K562 (cell line): ENCODE measurements around the gene UBE2L6. TPM values are rescaled to one million over a fixed set of nuclear protein-coding genes. Genes with fewer than 3 reads are reported as not detected.
A peak's percentile ranks its signal among the peaks of the same experiment; 100 is the strongest.

Experiments used
- ATAC-seq: fragments of 200-7000 bp; cut with Tn5 transposase; 3 replicates; pipeline ENCODE4 v1.9.1; 2020; ENCODE audit warnings: moderate library complexity
- BruUV-seq: library from RNA; stranded (reverse); fragments of 400-500 nt; replicated peaks from 2 replicates; lab custom pipeline; 2021; lab: Mats Ljungman, UMichigan
- CTCF ChIA-PET: fragments of 300-600 bp; formaldehyde crosslinking; extraction: SDS; loops from one replicate; lab custom pipeline; 2021; ENCODE audit warnings: low intra/inter-chr PET ratio; lab: Yijun Ruan, JAX
- POLR2A ChIA-PET: fragments of 300-600, 350-650 bp; sonication (Branson Sonifier 250); formaldehyde crosslinking; extraction: SDS; loops from one replicate; lab custom pipeline; 2021; ENCODE audit warnings: antibody characterized with exemption, inconsistent platforms; lab: Yijun Ruan, JAX
- DNase-seq, 4 experiments: peaks; one replicate each; pipeline versions ENCODE4 v3.0.0 to v3.0.0-alpha.2; 2011 to 2018; ENCODE audit warnings: low spot score in 3 of 4, mixed read lengths in 3 of 4; ENCODE audit errors: extremely low read depth in 1 of 4
- FAIRE-seq: peaks from 2 replicates; lab custom pipeline; 2011; peaks lifted over from hg19 to GRCh38; lab: Jason Lieb, UNC
- H2AFZ ChIP-seq: 2 replicates; pipeline ENCODE4 v1.6.0; 2011; ENCODE audit warnings: low read depth, low read length, control low read depth, inconsistent platforms
- H3K27ac ChIP-seq: fragments of 200-600 bp; 3 replicates; pipeline ENCODE4 v1.8.0; 2011; ENCODE audit warnings: low read depth, mild to moderate bottlenecking, control low read depth, inconsistent platforms, low read length, moderate library complexity, mixed read lengths; ENCODE audit errors: extremely low read depth
- H3K27me3 ChIP-seq, 2 experiments: fragments of 300-600 bp in 1 of 2; 2 replicates in 1 of 2; 3 replicates in 1 of 2; pipeline versions ENCODE4 v1.6.0 to v1.8.0; 2011; ENCODE audit warnings: inconsistent platforms in 2 of 2, low read length in 2 of 2, mild to moderate bottlenecking in 1 of 2, mixed read lengths in 1 of 2, moderate library complexity in 1 of 2; ENCODE audit not compliant: control insufficient read depth in 2 of 2, insufficient read depth in 2 of 2
- H3K36me3 ChIP-seq: fragments of 300-600 bp; 3 replicates; pipeline ENCODE4 v1.8.0; 2011; ENCODE audit warnings: mild to moderate bottlenecking, low read length, inconsistent platforms; ENCODE audit not compliant: control insufficient read depth, insufficient read depth
- H3K4me1 ChIP-seq, 2 experiments: fragments of 200-600 bp in 1 of 2; replicated peaks in 1 of 2; 2 replicates in 1 of 2; 3 replicates in 1 of 2; pipeline versions ENCODE4 v1.5.1 to v1.8.0; 2011; ENCODE audit warnings: inconsistent platforms in 2 of 2, low read length in 2 of 2, mild to moderate bottlenecking in 1 of 2, mixed read lengths in 1 of 2, moderate library complexity in 1 of 2; ENCODE audit not compliant: control insufficient read depth in 2 of 2, insufficient read depth in 2 of 2
- H3K4me2 ChIP-seq: 2 replicates; pipeline ENCODE4 v1.6.1; 2011; ENCODE audit warnings: low read length, control low read depth, inconsistent platforms, mixed read lengths; ENCODE audit not compliant: insufficient read depth
- H3K4me3 ChIP-seq: fragments of 200-600 bp; sonication (generic), shearing (Covaris generic); 2 replicates; pipeline ENCODE4 v1.5.1; 2016; ENCODE audit warnings: control low read depth, inconsistent platforms
- H3K79me2 ChIP-seq: fragments of 200-600 bp; 3 replicates; pipeline ENCODE4 v1.8.0; 2011; ENCODE audit warnings: low read length, inconsistent platforms; ENCODE audit not compliant: control insufficient read depth, insufficient read depth
- H3K9ac ChIP-seq, 2 experiments: 2 replicates each; pipeline versions ENCODE4 v1.6.0 to v1.6.1; 2011; ENCODE audit warnings: low read depth in 2 of 2, low read length in 2 of 2, control low read depth in 1 of 2, inconsistent platforms in 1 of 2, mild to moderate bottlenecking in 1 of 2, mixed read lengths in 1 of 2; ENCODE audit not compliant: insufficient read depth in 1 of 2
- H3K9me1 ChIP-seq: one replicate; pipeline ENCODE4 v1.6.0; 2011; ENCODE audit warnings: inconsistent platforms, mild to moderate bottlenecking, low read length, moderate library complexity; ENCODE audit not compliant: control insufficient read depth, insufficient read depth
- H3K9me3 ChIP-seq: replicated peaks from 2 replicates; pipeline ENCODE4 v1.5.1; 2011; ENCODE audit warnings: low read depth, low read length, inconsistent platforms; ENCODE audit not compliant: control insufficient read depth, insufficient read depth
- H4K20me1 ChIP-seq: replicated peaks from 2 replicates; pipeline ENCODE4 v1.6.1; 2011; ENCODE audit warnings: low read length, inconsistent platforms, mixed read lengths; ENCODE audit not compliant: control insufficient read depth, insufficient read depth
- CBFA2T2 ChIP-seq: fragments of 450-650 bp; conservative IDR thresholded peaks from 2 replicates; pipeline ENCODE4 v1.6.1; 2017; ENCODE audit warnings: mild to moderate bottlenecking
- HLTF ChIP-seq: fragments of 450-650 bp; IDR thresholded peaks from 2 replicates; pipeline ENCODE4 v1.6.1; 2016
- SMARCA4 ChIP-seq: fragments of 450-650 bp; IDR thresholded peaks from 2 replicates; pipeline ENCODE4 v1.6.1; 2016
- SMARCA5 ChIP-seq: fragments of 450-650 bp; IDR thresholded peaks from 2 replicates; pipeline ENCODE4 v1.6.1; 2016
- WGBS: fragments of 100-300 bp; shearing (Covaris generic); methylation state at CpG from one replicate; pipeline ENCODE4 v1.1.6; 2016; ENCODE audit warnings: low coverage, mixed read lengths; ENCODE audit not compliant: insufficient coverage; ENCODE audit errors: missing lambda C conversion rate; 5-methylcytosine and 5-hydroxymethylcytosine counted together
- in situ Hi-C: fragments of 300-500 bp; cut with MboI; formaldehyde crosslinking; loops from 4 replicates; pipeline ENCODE4 v1.15.0; 2018; ENCODE audit warnings: inconsistent platforms, mixed read lengths
- intact Hi-C: fragments of 100-400 bp; cut with micrococcal nuclease; formaldehyde crosslinking; loops from 2 replicates; pipeline ENCODE4 v1.14.2; 2022
- polyA plus RNA-seq, 8 experiments: library from polyadenylated mRNA; depleted of rRNA in 4 of 8; stranded (reverse) in 5 of 8; unstranded in 3 of 8; fragments of >200 nt; fragmentation: Nextera tagmentation in 2 of 8; fragmentation: Illumina TruSeq in 1 of 8; extraction: Ambion mirVana in 2 of 8; extraction: Trizol in 1 of 8; gene quantifications; 2 replicates each; pipeline versions ENCODE4 v1.2.1 to v1.2.3, GENCODE V29; 2011 to 2014; ENCODE audit warnings: inconsistent platforms in 1 of 8, missing spikeins in 1 of 8
- total RNA-seq, 7 experiments: library from RNA; depleted of rRNA in 6 of 7; stranded (reverse); fragments of >200 nt in 6 of 7; fragmentation: Illumina TruSeq in 2 of 7; extraction: Trizol in 2 of 7; gene quantifications; 2 replicates each; pipeline versions ENCODE4 v1.2.1 to v1.2.3, GENCODE V29; 2011 to 2021; ENCODE audit warnings: low replicate concordance in 1 of 7
- TF ChIP-seq, protein P1 (sequence below): sonication (generic); formaldehyde crosslinking; IDR thresholded peaks from 2 replicates; pipeline ENCODE4 v1.8.1; 2022; ENCODE audit warnings: missing genetic modification reagents
- TF ChIP-seq, protein P2 (sequence below), 3 experiments: IDR thresholded peaks in 2 of 3; conservative IDR thresholded peaks in 1 of 3; 2 replicates each; pipeline ENCODE4 v1.5.1; 2011 to 2012; ENCODE audit warnings: low read length in 3 of 3, mild to moderate bottlenecking in 3 of 3, control low read depth in 2 of 3, improper control_type of control experiment in 1 of 3, inconsistent platforms in 1 of 3, low read depth in 1 of 3, mixed read lengths in 1 of 3, moderate library complexity in 1 of 3; ENCODE audit not compliant: insufficient read depth in 2 of 3

UBE2L6 gene
- total and polyA plus RNA-seq, 9 of the 15 experiments (the other 6 are each of a cell fraction or from before 2014, with no cell fraction given): 5.9 to 24.9 (median 9.7) TPM

DNA sequence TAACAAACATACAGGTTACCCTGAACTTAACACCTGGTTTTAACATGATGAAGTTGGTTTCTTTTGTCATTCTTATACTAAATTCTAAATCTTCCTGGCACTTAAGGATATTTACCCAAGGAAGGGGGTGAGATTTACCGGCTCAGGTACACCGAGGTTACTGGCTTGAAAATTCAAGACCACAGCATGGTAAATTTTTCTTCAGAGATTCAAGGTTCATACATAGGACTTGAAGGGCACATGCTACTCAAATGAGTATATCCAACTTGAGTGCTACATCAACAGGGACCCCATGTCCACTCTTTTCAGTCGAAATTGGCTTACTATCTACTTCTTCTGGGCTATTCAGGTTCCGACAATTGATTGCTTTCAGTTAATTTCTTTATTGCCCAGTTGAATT, 42.7 kb upstream of the UBE2L6 start:
- Histone ChIP-seq H3K27ac (no peak overlapping the region), H4K20me1 (no peaks in the 10 kb centered on the region), H3K27me3 (peaks cover 44 to 46% of the 10 kb centered on the region in 2 experiments), H3K4me2 (no peak overlapping the region), H3K4me3 (no peak overlapping the region), H3K36me3 (no peaks in the 10 kb centered on the region), H3K79me2 (no peaks in the 10 kb centered on the region), H3K9me3 (no peaks in the 10 kb centered on the region), H3K9me1 (no peaks in the 10 kb centered on the region), H3K9ac (no peak overlapping the region), H3K4me1 (no peaks in the 10 kb centered on the region), H2AFZ (no peak overlapping the region)
- ChIA-PET POLR2A (interaction anchor here (0.7 to 1.0 kb wide), 2 partner anchors 44 to 395 kb away, joined by 3 to 5 read pairs; no protein-coding TSS in a partner anchor), CTCF (no interaction called here)
- WGBS: 0% methylated on average over 4 of the region's 4 CpGs
- FAIRE-seq (no peak), DNase-seq (no peak), ATAC-seq (no peak)
- intact Hi-C loops (no loop called here), in situ Hi-C loops (no loop called here)
- TF ChIP-seq SMARCA5: no peak
- BruUV-seq: no TSS peak

DNA sequence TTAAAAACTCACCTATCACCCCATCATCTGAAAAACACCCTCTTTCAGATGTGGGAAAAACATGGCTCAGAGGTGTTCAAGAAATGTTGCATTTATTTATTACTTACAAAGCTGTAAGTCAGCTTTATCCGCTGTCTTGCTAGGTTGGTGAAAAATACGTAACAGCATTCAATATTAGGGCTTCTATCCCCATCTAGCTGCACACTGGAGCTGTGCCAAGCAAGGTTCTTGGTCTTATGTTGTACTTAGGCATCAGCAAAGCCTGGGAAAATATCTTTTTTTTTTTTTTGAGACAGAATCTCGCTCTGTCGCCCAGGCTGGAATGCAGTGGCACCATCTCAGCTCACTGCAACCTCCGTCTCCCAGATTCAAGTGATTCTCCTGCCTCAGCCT, 37.6 kb upstream of the UBE2L6 start:
- WGBS: 18% methylated on average over 5 of the region's 5 CpGs
- no peak overlapping the region for H3K27ac ChIP-seq
- no peaks in the 10 kb centered on the region for H3K4me1 ChIP-seq
- H3K4me2 ChIP-seq: no peak overlapping the region
- H4K20me1 ChIP-seq: no peaks in the 10 kb centered on the region
- DNase-seq: no peak
- H3K4me3 ChIP-seq: no peak overlapping the region
- H3K9me3 ChIP-seq: no peaks in the 10 kb centered on the region
- no peaks in the 10 kb centered on the region for H3K36me3 ChIP-seq
- POLR2A ChIA-PET: interaction anchor here (1.5 kb wide), 1 partner anchor 31 kb away, joined by 3 read pairs; no protein-coding TSS in a partner anchor
- CTCF ChIA-PET: no interaction called here
- peaks cover 30 to 31% of the 10 kb centered on the region in 2 experiments for H3K27me3 ChIP-seq
- H3K79me2 ChIP-seq: no peaks in the 10 kb centered on the region
- no peak overlapping the region for H3K9ac ChIP-seq
- no TSS peak for BruUV-seq
- intact Hi-C loops: no loop called here
- in situ Hi-C loops: no loop called here
- no peak for FAIRE-seq
- ATAC-seq: no peak; the same call in 2 of the 3 replicates
- no peaks in the 10 kb centered on the region for H3K9me1 ChIP-seq
- H2AFZ ChIP-seq: no peak overlapping the region
- TF ChIP-seq, protein P1, sequence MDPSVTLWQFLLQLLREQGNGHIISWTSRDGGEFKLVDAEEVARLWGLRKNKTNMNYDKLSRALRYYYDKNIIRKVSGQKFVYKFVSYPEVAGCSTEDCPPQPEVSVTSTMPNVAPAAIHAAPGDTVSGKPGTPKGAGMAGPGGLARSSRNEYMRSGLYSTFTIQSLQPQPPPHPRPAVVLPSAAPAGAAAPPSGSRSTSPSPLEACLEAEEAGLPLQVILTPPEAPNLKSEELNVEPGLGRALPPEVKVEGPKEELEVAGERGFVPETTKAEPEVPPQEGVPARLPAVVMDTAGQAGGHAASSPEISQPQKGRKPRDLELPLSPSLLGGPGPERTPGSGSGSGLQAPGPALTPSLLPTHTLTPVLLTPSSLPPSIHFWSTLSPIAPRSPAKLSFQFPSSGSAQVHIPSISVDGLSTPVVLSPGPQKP: no peak
- TF ChIP-seq SMARCA4: no peak
- TF ChIP-seq CBFA2T2: no peak
- TF ChIP-seq, protein P2, sequence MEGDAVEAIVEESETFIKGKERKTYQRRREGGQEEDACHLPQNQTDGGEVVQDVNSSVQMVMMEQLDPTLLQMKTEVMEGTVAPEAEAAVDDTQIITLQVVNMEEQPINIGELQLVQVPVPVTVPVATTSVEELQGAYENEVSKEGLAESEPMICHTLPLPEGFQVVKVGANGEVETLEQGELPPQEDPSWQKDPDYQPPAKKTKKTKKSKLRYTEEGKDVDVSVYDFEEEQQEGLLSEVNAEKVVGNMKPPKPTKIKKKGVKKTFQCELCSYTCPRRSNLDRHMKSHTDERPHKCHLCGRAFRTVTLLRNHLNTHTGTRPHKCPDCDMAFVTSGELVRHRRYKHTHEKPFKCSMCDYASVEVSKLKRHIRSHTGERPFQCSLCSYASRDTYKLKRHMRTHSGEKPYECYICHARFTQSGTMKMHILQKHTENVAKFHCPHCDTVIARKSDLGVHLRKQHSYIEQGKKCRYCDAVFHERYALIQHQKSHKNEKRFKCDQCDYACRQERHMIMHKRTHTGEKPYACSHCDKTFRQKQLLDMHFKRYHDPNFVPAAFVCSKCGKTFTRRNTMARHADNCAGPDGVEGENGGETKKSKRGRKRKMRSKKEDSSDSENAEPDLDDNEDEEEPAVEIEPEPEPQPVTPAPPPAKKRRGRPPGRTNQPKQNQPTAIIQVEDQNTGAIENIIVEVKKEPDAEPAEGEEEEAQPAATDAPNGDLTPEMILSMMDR (IDR thresholded peaks at IDR 0.05 in 2 of 3, conservative IDR thresholded peaks at IDR 0.05 in 1 of 3; ENCODE audit: insufficient read depth in 2 of 3, low read depth in 1 of 3, low read length in 3 of 3): peak in 1 of 3 experiments; percentile 14; a peak in 1 of 6 replicates
- no peak for TF ChIP-seq HLTF
